Left ventricle myocardium inferior (tissue), 1 donor: Measurements from ENCODE around the gene SLC19A1. TPM values are rescaled to one million over a fixed set of nuclear protein-coding genes. Genes with fewer than 3 reads are reported as not detected.

ENCODE experiments used
- DNase-seq: peaks from one replicate; pipeline ENCODE4 v3.0.0-alpha.2; 2020
- H3K27ac ChIP-seq: fragments of 200-600 bp; replicated peaks from 2 replicates; pipeline ENCODE4 v1.8.0; 2021
- H3K27me3 ChIP-seq: fragments of 200-600 bp; 2 replicates; pipeline ENCODE4 v1.8.0; 2021; ENCODE audit warnings: low read depth
- H3K36me3 ChIP-seq: fragments of 200-600 bp; 2 replicates; pipeline ENCODE4 v1.8.0; 2021
- H3K4me1 ChIP-seq: fragments of 200-600 bp; 2 replicates; pipeline ENCODE4 v1.8.0; 2021
- H3K4me3 ChIP-seq: fragments of 200-600 bp; 2 replicates; pipeline ENCODE4 v1.8.0; 2021; ENCODE audit warnings: mild to moderate bottlenecking, moderate library complexity
- H3K9me3 ChIP-seq: fragments of 200-600 bp; replicated peaks from 2 replicates; pipeline ENCODE4 v1.8.0; 2021
- intact Hi-C: fragments of 100-400 bp; cut with micrococcal nuclease; formaldehyde crosslinking; loops from one replicate; pipeline ENCODE4 v1.11.0; 2022
- long read RNA-seq: library from polyadenylated mRNA; unstranded; transcript quantifications from one replicate; pipeline ENCODE4 v2.0.0, GENCODE V29; 2021
- total RNA-seq: library from RNA; stranded (reverse); fragmentation: NEBNext Ultra II Directional; extraction: Animal tissue kit (Norgen Biotek cat#: 25700); gene quantifications from one replicate; pipeline ENCODE4 v1.2.1, GENCODE V29; 2021
- TF ChIP-seq, protein P1 (sequence below): fragments of 200-600 bp; IDR thresholded peaks from 2 replicates; pipeline ENCODE4 v1.8.0; 2021; ENCODE audit warnings: antibody characterized with exemption, mild to moderate bottlenecking, borderline replicate concordance
- donor health status: DM: no; HTN: yes; CAD: no; lungs with severe emphysema.

The SLC19A1 gene
- 4.9 TPM for total RNA-seq
- long read RNA-seq, partial matches to known transcripts, result 4 of 18 reads
- long read RNA-seq, other reads (novel, unspliced or antisense), result 8 of 18 reads

DNA sequence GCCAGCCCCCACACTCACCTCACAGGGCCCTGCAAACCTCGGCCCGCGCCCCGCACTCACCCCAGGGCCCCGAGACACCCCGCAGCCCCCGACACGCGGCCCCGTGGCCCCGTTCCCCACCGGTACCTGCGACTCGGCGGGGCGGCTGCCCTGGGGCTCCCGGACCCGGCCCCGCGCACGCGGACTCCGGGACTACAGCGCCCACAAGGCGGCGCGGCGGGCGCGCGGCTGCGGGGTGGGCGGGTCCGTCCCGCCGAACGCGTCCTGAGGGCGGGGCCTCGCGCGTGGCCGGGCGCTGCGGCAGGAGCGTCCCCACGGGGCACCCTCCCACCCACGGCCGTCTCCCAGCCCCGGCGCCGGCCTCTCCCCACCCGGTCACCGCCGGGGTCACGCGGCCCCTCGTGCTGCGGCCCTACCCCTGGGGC lies at the start of gene SLC19A1:
Gene SLC19A1, minus strand, starts transcription at position 199 of the 425 bp plus-strand sequence. CDS start 4,481 bp downstream, outside the sequence.
- Histone ChIP-seq H3K27me3 (no peaks in the 10 kb centered on the region), H3K9me3 (no peaks in the 10 kb centered on the region), H3K27ac (peak within 1 kb of the TSS; percentile 40), H3K36me3 (no peaks in the 10 kb centered on the region), H3K4me1 (peaks cover 16% of the 10 kb centered on the region), H3K4me3 (peak within 1 kb of the TSS; percentile 74)
- peak; percentile 76 for DNase-seq
- TF ChIP-seq, protein P1, sequence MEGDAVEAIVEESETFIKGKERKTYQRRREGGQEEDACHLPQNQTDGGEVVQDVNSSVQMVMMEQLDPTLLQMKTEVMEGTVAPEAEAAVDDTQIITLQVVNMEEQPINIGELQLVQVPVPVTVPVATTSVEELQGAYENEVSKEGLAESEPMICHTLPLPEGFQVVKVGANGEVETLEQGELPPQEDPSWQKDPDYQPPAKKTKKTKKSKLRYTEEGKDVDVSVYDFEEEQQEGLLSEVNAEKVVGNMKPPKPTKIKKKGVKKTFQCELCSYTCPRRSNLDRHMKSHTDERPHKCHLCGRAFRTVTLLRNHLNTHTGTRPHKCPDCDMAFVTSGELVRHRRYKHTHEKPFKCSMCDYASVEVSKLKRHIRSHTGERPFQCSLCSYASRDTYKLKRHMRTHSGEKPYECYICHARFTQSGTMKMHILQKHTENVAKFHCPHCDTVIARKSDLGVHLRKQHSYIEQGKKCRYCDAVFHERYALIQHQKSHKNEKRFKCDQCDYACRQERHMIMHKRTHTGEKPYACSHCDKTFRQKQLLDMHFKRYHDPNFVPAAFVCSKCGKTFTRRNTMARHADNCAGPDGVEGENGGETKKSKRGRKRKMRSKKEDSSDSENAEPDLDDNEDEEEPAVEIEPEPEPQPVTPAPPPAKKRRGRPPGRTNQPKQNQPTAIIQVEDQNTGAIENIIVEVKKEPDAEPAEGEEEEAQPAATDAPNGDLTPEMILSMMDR, result peak; percentile 61
- intact Hi-C loops, result no loop called here

- peaks cover 21% of the 10 kb centered on the region for H3K4me1 ChIP-seq
- intact Hi-C loops, result no loop called here
- peaks cover 73% of the 10 kb centered on the region for H3K27me3 ChIP-seq
- TF ChIP-seq, protein P1, result no peak
- H3K27ac ChIP-seq, result no peak overlapping the region
- no peak overlapping the region for H3K4me3 ChIP-seq
- no peak for DNase-seq
- no peaks in the 10 kb centered on the region for H3K36me3 ChIP-seq
- peaks cover 14% of the 10 kb centered on the region for H3K9me3 ChIP-seq
These were observed 49.5 kb upstream of the SLC19A1 start for GRCh38 chr21:45591619-45592207.

DNA sequence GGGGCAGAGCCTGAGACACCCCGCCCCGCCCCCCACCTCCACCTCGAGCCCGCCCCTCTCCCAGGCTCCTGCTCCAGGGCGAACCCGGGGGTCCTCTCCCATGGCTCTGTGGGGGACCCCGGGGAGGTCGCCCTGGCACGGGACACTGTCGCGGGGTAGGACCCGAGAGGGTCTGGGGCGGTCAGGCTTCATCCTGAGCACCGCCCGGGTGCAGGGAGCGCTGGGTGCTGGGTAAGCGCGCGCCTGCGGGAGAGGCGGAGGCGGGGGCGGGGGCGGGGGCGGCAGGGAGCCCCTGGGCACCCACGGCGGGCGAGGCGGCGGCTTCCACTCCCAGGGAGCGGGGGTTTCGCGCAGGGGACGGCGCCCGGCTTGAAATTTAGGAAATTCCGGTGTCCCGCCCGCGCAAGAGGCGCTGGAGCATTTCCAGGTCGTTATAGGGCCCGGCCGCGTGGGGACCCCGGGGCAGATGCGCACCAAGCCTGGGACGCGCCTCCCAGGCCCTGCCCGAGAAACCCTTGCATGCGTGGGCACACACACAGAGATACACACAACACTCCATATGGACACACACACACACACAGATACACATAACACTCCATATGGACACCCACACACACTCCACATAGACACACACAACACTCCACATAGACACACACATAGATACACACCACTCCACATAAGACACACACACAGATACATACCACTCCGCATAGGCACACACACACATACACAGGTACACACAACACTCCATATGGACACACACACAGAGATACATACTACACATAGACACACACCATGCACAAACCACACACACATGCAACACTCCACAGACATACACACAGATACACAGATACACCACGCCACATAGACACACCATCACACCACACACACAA lies 48.7 kb upstream of the SLC19A1 start:
- TF ChIP-seq, protein P1, result no peak
- Histone ChIP-seq H3K27ac (no peak overlapping the region), H3K36me3 (no peaks in the 10 kb centered on the region), H3K4me1 (peaks cover 21% of the 10 kb centered on the region), H3K27me3 (peaks cover 70% of the 10 kb centered on the region), H3K4me3 (peak overlapping the region; percentile 71), H3K9me3 (peaks cover 22% of the 10 kb centered on the region)
- DNase-seq, result peak; percentile 29
- intact Hi-C loops, result no loop called here

DNA sequence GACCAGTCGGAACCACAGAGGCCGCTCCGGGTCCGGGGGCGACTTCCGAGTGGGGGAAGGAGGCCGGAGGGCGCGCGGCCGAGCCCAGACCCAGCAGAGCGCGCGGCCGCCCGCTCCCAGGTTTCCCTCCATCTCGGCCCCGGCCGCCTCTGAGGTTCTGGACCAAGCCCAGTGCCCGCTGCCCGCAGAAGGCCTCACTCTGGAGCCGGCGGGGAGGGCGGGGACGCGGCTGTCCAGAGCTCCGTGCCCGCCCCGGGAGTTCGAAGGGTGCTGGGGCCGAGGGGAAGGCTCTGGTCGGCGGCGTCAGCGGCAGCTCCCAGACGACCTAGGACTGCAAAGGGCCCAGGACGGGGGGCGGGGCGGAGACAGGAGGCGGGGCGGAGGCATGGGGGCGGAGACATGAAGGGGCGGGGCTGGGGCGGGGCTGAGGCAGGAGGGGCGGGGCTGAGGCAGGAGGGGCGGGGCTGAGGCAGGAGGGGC lies 48.0 kb upstream of the SLC19A1 start:
- peaks cover 21% of the 10 kb centered on the region for H3K4me1 ChIP-seq
- no peak overlapping the region for H3K27ac ChIP-seq
- TF ChIP-seq, protein P1, result no peak
- peak overlapping the region; percentile 71 for H3K4me3 ChIP-seq
- intact Hi-C loops, result no loop called here
- H3K27me3 ChIP-seq, result peaks cover 70% of the 10 kb centered on the region
- peaks cover 29% of the 10 kb centered on the region for H3K9me3 ChIP-seq
- H3K36me3 ChIP-seq, result no peaks in the 10 kb centered on the region
- peak; percentile 72 for DNase-seq

DNA sequence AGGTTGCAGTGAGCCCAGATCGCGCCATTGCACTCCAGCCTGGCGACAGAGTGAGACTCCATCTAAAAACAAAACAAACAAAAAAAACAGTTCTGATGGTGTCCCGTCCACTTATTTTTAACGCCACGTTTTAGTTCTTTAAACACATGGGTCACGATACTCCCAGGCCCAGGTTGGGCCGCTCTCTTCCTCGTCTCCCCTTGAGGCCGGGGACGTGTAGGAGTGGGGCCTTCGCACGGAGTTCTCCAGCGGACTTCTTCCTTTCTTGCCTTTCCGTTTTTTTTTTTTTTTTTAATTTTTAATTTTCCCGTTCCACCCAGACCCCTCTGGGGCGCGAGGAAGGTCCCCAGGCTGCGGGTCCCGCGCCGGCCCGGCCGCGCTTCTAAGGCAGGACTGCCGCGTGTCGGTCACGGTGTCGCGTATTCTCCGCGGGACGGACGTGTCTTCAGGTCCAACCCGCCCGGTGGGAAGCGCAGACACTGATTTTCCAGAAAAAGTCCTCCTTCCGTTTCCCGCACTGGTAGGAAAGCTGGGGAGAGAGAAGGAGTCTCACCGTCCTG lies 47.5 kb upstream of the SLC19A1 start:
- intact Hi-C loops, result no loop called here
- no peaks in the 10 kb centered on the region for H3K36me3 ChIP-seq
- DNase-seq, result no peak
- peaks cover 33% of the 10 kb centered on the region for H3K9me3 ChIP-seq
- H3K4me3 ChIP-seq, result peak overlapping the region; percentile 71
- TF ChIP-seq, protein P1, result no peak
- H3K27me3 ChIP-seq, result peaks cover 69% of the 10 kb centered on the region
- peaks cover 21% of the 10 kb centered on the region for H3K4me1 ChIP-seq
- no peak overlapping the region for H3K27ac ChIP-seq
